ENCODE measurements around the gene SART1.
A peak's percentile ranks its signal among the peaks of the same experiment; 100 is the strongest.
"Not testable (repeated sequence)": the region's sequence is repeated elsewhere in the genome, so short reads cannot be mapped to it uniquely, and the experiment has no call there.

The SART1 gene

DNA sequence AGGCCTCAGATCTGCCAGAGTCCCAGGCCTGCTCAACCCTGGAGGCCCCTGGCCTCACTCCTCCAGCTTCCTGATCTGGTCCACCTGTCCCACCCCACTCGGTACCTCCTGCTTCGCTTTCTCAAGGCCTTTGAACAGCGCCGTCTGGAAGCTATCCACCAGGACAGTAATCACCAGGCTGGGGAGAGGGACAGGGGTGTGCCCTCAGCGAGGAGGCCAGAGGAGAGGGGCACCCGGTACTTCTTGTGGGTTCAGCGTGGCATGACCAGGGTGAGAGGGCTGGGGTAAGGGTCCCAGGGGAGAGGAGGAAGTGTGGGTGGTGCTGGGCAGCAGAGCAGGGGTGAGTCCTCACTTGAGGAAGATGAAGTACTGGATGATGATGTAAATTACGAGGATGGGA is 58.7 kb downstream of the SART1 start:
- DNase-seq, result no peak

DNA sequence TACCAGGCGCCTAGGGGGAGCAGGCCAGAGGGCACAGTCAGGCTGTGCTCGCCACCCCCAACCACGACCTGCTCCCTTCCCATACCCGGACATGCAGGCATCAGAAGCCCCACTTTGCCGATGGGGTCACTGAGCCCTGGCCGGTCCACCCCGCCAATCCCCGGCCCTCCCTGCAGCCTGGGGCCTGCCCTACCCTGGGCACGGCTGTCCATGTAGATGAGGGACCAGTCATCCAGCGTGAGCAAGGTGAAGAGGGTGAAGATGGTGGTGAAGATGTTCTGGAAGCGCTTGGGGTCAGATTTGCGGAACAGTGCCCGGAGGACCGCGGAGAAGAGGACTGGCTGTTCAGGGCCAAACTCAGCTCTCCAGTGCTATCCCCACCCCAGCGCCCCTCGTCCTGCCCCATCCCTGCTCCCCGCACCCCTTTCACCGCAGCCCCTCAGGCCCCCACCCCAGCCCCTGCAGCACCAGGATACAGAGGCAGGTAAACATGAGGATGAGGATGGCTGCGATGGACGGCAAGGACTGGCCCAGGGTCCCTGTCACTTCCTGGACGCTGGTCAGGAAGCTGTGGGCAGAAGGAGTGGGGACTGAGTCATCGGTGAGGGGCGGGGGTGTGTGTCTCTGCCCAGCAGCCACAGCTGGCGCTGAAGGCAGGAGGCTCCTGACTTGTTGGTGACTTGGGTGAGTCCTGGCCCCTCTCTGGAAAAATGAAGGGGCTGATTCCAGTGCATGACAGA is 59.3 kb downstream of the SART1 start:
- DNase-seq, result peak; percentile 77 to 89

DNA sequence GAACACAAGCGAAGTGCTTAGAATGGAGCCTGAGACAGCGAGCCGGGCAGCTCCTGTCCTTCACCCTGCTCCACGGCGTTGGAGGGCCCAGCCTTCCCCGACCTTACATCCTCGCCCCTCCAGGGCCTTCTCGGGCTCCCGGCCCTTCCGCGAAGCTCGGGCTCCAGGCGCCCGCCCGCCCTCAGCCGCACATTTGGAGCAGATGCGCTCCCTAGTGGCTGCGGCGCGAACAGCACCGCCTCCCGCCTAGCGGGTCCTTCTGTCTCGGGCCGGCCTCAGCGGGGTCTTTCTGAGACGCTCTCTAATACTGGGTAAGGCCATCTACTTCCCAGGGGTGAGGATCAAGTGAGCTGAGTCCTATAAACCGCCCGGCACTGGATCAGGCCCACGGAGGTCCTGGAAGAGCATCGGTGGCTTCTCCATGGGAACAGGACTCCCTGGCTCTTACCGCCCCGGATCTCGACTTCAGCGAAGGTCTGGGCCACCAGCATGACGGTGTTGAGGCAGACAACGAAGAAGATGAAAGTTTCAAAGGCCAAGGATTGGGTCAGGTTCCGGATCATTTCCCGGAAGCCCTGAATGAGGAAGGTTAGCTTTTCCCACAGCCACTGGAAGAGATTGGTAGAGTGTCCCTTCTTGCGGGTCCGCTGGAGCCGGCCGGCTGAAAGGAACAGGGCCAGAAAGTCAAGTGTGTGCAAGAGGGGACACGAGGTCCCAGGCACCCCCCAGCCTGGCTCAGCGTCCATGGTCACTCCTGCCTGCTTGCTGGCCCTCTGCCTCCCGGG is 61.1 kb downstream of the SART1 start:
- peak in 1 of 2 experiments; percentile 54 for DNase-seq

DNA sequence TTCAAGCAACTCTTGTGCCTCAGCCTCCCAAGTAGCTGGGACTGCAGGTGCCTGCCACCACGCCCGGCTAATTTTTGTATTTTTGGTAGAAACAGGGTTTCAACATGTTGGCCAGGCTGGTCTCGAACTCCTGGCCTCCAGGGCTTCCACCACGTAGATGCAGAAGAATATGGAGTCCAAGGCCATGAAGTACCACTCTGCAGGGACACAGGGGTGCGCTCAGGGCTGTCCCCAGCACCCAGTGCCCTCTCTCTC is 61.6 kb downstream of the SART1 start:
- DNase-seq, result not testable (repeated sequence)

DNA sequence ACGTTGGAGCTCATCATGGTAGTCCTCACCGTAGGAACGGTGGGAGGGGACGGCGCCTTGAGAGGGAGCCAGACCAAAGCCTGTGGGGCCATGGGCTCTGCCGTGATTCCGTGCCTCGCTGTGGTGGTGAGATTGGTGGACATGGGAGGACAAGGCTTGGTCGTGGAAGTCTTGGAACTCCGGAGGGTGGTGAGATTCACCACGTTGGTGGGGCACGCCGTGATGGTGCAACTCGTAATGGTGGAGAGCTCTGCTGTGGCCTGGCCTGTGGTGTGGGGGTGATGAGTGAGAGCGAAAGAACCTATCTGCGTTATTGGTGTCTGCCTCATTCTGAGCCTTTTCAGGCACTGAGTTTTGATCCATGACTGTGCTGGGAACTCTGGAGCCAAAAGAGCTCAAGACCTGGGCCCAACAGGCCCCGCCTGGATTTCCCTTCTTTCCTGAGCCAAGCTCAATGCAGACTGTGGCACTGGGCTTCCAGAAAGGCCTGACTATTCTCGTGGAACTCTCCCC is 64.5 kb downstream of the SART1 start, which contains the start of gene CATSPER1:
Gene CATSPER1 (minus strand): TSS at position 463 of the 513 bp plus-strand sequence. CDS start 100 bp downstream, at position 363.
- DNase-seq, result no peak
